ENCODE results near the gene NKX6-1. TPM values are rescaled to one million over a fixed set of nuclear protein-coding genes. Genes with fewer than 3 reads are reported as not detected.
A peak's percentile ranks its signal among the peaks of the same experiment; 100 is the strongest.

The NKX6-1 gene
- total RNA-seq, 2 experiments from 2014 or later: not detected

DNA sequence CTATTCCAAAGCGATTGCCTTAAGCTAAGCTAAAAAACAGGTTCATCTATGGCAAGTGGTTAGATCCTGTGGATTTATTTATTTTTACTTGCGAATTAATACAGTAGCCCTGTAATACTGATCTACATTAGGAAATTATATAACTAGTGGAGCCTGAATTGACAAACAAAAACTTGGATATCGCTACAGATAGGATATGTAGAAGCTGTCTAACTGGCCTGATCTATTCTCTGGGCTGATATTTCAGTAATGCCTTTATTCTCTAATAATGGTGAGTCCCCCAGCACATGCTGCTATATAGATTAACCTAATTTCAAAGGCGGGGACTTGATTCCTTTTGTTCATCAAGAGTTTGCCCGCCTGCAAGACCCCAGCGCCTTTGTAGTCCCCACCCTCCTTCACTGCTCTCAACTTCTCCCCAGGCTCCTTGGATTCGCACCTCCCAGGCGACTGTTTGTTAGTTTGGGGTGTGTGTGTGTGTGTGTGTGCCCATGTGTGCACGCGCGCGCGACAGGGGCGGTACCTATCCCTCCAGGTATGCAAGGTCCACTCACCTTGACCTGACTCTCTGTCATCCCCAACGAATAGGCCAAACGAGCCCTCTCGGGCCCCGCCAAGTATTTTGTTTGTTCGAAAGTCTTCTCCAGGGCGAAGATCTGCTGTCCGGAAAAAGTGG lies 3.8 kb downstream of the NKX6-1 start:
- Mint-ChIP-seq H3K9me3 (peaks cover 3% of the 10 kb centered on the region), H3K4me1 (peaks cover 13% of the 10 kb centered on the region), H3K4me3 (no peak overlapping the region), H3K27ac (peak overlapping the region; percentile 68), H3K27me3 (peaks cover 88% of the 10 kb centered on the region), H3K36me3 (no peaks in the 10 kb centered on the region)
- POLR2A ChIA-PET: no interaction called here
- ATAC-seq (ENCODE audit: low read depth): no peak
- no peak for DNase-seq

GRCh38 chr4:84494531-84494930 lies 4.6 kb downstream of the NKX6-1 start:
- no peaks in the 10 kb centered on the region for H3K9me3 Mint-ChIP-seq
- ATAC-seq (ENCODE audit: low read depth) (no peak), DNase-seq (no peak)
- H3K27ac Mint-ChIP-seq: no peak overlapping the region
- POLR2A ChIA-PET: no interaction called here
- peaks cover 12% of the 10 kb centered on the region for H3K4me1 Mint-ChIP-seq
- H3K27me3 Mint-ChIP-seq: peaks cover 88% of the 10 kb centered on the region
- H3K36me3 Mint-ChIP-seq: no peaks in the 10 kb centered on the region
- H3K4me3 Mint-ChIP-seq: no peak overlapping the region

DNA sequence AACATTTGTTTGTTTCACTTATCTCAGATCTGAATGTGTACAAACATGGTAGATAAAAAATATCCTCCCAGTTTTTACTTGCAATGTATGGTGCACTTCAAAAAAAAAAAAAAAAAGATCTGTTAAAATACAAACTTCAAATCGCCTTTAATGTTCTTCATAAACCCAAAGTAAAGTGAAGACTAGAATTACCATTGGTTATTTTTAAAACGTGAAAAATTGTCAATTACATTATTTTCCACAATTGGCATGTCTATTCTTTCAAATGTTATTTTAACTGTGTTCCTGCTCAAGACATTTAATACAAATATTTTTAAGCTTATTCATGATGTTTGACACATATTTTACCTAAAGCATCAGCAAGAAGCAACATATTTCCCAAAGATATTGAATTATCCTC lies 5.0 kb downstream of the NKX6-1 start:
- POLR2A ChIA-PET: no interaction called here
- no peak overlapping the region for H3K4me3 Mint-ChIP-seq

GRCh38 chr4:84493092-84493850 lies 5.8 kb downstream of the NKX6-1 start:
- no peak for ATAC-seq (ENCODE audit: low read depth)
- no peak overlapping the region for H3K27ac Mint-ChIP-seq

More for the DNA sequence above, 5.0 kb downstream of the NKX6-1 start:
- H3K4me1 Mint-ChIP-seq: peaks cover 10% of the 10 kb centered on the region
- ATAC-seq (ENCODE audit: low read depth): no peak
- no peak overlapping the region for H3K27ac Mint-ChIP-seq
- no peaks in the 10 kb centered on the region for H3K9me3 Mint-ChIP-seq
- no peaks in the 10 kb centered on the region for H3K36me3 Mint-ChIP-seq
- H3K27me3 Mint-ChIP-seq: peaks cover 90% of the 10 kb centered on the region
- no peak for DNase-seq

GRCh38 chr4:84492737-84493091 lies 6.4 kb downstream of the NKX6-1 start:
- Mint-ChIP-seq H3K4me1 (peaks cover 4% of the 10 kb centered on the region), H3K4me3 (no peak overlapping the region), H3K27ac (no peak overlapping the region), H3K36me3 (no peaks in the 10 kb centered on the region), H3K9me3 (no peaks in the 10 kb centered on the region), H3K27me3 (peaks cover 85% of the 10 kb centered on the region)
- DNase-seq: no peak
- no peak for ATAC-seq (ENCODE audit: low read depth)
- POLR2A ChIA-PET: no interaction called here

More at GRCh38 chr4:84493092-84493850, 5.8 kb downstream of the NKX6-1 start:
- no peak for DNase-seq
- POLR2A ChIA-PET: no interaction called here
- Mint-ChIP-seq H3K27me3 (peaks cover 88% of the 10 kb centered on the region), H3K4me1 (peaks cover 5% of the 10 kb centered on the region), H3K9me3 (no peaks in the 10 kb centered on the region), H3K36me3 (no peaks in the 10 kb centered on the region), H3K4me3 (no peak overlapping the region)

- POLR2A ChIA-PET: no interaction called here
- Mint-ChIP-seq H3K27ac (no peak overlapping the region), H3K9me3 (no peaks in the 10 kb centered on the region), H3K36me3 (no peaks in the 10 kb centered on the region), H3K27me3 (peaks cover 84% of the 10 kb centered on the region), H3K4me1 (peaks cover 4% of the 10 kb centered on the region), H3K4me3 (no peak overlapping the region)
- no peak for ATAC-seq (ENCODE audit: low read depth)
- DNase-seq: no peak
Measured at GRCh38 chr4:84492290-84492689, 6.8 kb downstream of the NKX6-1 start.

DNA sequence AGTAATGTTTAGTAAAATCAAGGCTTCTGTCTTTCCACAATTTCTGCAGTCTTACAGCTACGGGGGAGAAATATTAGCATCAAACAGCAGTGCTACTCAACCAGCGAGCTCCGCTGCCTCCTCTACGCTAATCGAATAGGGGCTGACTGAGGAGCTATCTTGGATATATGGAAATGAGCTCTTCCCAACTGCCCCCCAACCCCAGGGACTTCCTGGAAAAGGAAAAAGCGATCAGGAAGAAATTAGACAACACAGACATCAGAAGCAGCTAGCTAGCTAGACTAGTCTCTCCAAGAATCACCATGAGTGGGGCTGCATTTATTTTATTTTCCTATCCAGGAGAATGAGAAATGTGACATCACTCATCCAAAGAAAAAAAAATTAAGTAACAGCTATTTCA lies 7.6 kb downstream of the NKX6-1 start:
- no peak for DNase-seq
- ATAC-seq (ENCODE audit: low read depth): no peak
- no peaks in the 10 kb centered on the region for H3K36me3 Mint-ChIP-seq
- peaks cover 4% of the 10 kb centered on the region for H3K4me1 Mint-ChIP-seq
- POLR2A ChIA-PET: no interaction called here
- no peak overlapping the region for H3K4me3 Mint-ChIP-seq
- H3K9me3 Mint-ChIP-seq: no peaks in the 10 kb centered on the region
- H3K27ac Mint-ChIP-seq: no peak overlapping the region
- peaks cover 76% of the 10 kb centered on the region for H3K27me3 Mint-ChIP-seq

DNA sequence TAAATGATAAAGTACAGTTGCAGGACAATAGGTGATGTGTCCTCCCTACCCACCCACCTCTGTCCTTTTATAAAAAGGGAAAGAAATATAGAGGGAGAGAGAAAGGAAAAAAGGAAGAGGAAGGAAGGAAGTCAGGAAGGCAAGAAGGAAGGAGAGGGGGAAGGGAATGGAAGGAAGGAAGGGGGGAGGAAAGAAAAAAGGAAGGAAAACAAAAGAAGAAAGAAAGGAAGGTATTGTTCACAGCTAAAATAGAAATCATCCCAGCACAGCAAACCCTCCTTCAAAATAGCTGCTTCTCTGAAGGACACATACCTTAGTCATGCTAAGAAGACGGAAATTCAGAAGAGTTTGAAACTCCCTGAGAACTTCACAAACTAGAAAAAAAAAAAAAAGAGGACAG lies 8.4 kb downstream of the NKX6-1 start:
- peaks cover 4% of the 10 kb centered on the region for H3K4me1 Mint-ChIP-seq
- H3K4me3 Mint-ChIP-seq: no peak overlapping the region
- POLR2A ChIA-PET: no interaction called here
- peaks cover 70% of the 10 kb centered on the region for H3K27me3 Mint-ChIP-seq
- H3K27ac Mint-ChIP-seq: no peak overlapping the region
- no peaks in the 10 kb centered on the region for H3K9me3 Mint-ChIP-seq
- DNase-seq: no peak
- H3K36me3 Mint-ChIP-seq: no peaks in the 10 kb centered on the region
- ATAC-seq (ENCODE audit: low read depth): no peak

GRCh38 chr4:84484236-84484635 lies 14.9 kb downstream of the NKX6-1 start:
- POLR2A ChIA-PET: no interaction called here
- peaks cover 1% of the 10 kb centered on the region for H3K9me3 Mint-ChIP-seq
- no peak overlapping the region for H3K27ac Mint-ChIP-seq
- peaks cover 62% of the 10 kb centered on the region for H3K27me3 Mint-ChIP-seq
- no peak for ATAC-seq (ENCODE audit: low read depth)
- DNase-seq: no peak
- peaks cover 2% of the 10 kb centered on the region for H3K36me3 Mint-ChIP-seq
- H3K4me1 Mint-ChIP-seq: peaks cover 12% of the 10 kb centered on the region
- H3K4me3 Mint-ChIP-seq: no peak overlapping the region

DNA sequence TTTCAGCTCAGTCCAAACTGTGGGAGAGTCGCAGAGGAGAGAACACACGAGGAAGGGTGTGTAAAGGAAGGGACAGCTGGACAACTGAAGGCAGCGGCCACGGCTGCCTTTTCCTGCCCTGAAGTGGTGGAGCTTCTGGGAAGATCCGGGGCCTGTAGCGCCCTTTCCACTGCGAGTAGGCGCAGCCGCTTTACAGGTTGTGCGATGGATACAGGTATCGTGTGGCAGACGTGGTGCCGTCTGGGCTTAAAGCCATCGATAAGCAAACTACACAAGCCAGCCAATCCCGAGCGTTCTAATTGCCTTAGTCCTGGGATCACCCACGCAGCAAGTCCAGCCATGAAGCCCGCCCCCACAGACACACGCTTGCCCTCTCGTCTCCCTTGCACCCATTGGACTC lies 15.4 kb downstream of the NKX6-1 start:
- Mint-ChIP-seq H3K27ac (no peak overlapping the region), H3K36me3 (peaks cover 2% of the 10 kb centered on the region), H3K4me1 (peaks cover 12% of the 10 kb centered on the region), H3K27me3 (peaks cover 63% of the 10 kb centered on the region), H3K4me3 (no peak overlapping the region), H3K9me3 (peaks cover 1% of the 10 kb centered on the region)
- DNase-seq (no peak), ATAC-seq (ENCODE audit: low read depth) (no peak)
- POLR2A ChIA-PET: no interaction called here

GRCh38 chr4:84482564-84483563 lies 16.2 kb downstream of the NKX6-1 start:
- Mint-ChIP-seq H3K4me1 (peaks cover 12% of the 10 kb centered on the region), H3K36me3 (peaks cover 2% of the 10 kb centered on the region), H3K27me3 (peaks cover 67% of the 10 kb centered on the region), H3K27ac (no peak overlapping the region), H3K4me3 (no peak overlapping the region), H3K9me3 (peaks cover 1% of the 10 kb centered on the region)
- ATAC-seq (ENCODE audit: low read depth) (no peak), DNase-seq (no peak)
- POLR2A ChIA-PET: no interaction called here

- Mint-ChIP-seq H3K4me3 (peak overlapping the region; percentile 50), H3K27ac (peak overlapping the region; percentile 45)
Measured at GRCh38 chr4:84481860-84482245, 17.2 kb downstream of the NKX6-1 start.

GRCh38 chr4:84481077-84481859 lies 17.8 kb downstream of the NKX6-1 start:
- DNase-seq: no peak
- peaks cover 1% of the 10 kb centered on the region for H3K9me3 Mint-ChIP-seq
- no peak for ATAC-seq (ENCODE audit: low read depth)
- peaks cover 67% of the 10 kb centered on the region for H3K27me3 Mint-ChIP-seq
- POLR2A ChIA-PET: no interaction called here
- H3K27ac Mint-ChIP-seq: no peak overlapping the region
- peaks cover 12% of the 10 kb centered on the region for H3K4me1 Mint-ChIP-seq
- no peak overlapping the region for H3K4me3 Mint-ChIP-seq
- H3K36me3 Mint-ChIP-seq: peaks cover 2% of the 10 kb centered on the region

More at GRCh38 chr4:84481860-84482245, 17.2 kb downstream of the NKX6-1 start:
- no peak for DNase-seq
- peaks cover 2% of the 10 kb centered on the region for H3K36me3 Mint-ChIP-seq
- peaks cover 1% of the 10 kb centered on the region for H3K9me3 Mint-ChIP-seq
- POLR2A ChIA-PET: no interaction called here
- H3K4me1 Mint-ChIP-seq: peaks cover 12% of the 10 kb centered on the region
- ATAC-seq (ENCODE audit: low read depth): no peak
- H3K27me3 Mint-ChIP-seq: peaks cover 67% of the 10 kb centered on the region
